HEK293T (cell line): ENCODE results near the gene LCN12.

Experiments
- CTBP1 ChIP-seq: fragments of 450-650 bp; IDR thresholded peaks from 2 replicates; pipeline ENCODE4 v1.6.1; 2016; ENCODE audit warnings: borderline replicate concordance
- ZNF384 ChIP-seq: fragments of 450-650 bp; IDR thresholded peaks from 2 replicates; pipeline ENCODE4 v1.6.1; 2016

DNA sequence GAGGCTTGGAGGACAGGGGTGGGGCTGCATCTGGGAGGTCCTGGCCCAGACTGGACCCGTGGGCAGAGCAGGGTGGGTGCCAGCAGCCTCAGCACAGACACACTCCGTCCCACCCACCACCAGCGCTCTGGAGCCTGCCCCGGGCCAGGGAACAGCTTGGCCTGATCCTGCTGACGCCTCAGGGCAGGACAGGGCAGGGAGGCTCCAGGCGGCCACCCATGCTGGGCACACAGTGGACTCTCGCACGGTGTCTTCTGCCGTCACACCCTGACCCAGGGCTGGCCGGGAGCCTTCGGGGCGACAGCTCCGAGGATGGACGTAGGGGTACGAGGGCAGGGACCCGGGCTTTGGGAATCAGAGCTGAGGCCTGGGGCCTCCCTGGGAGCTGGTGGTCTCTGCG is 17.1 kb downstream of the LCN12 start:
- no peak for TF ChIP-seq CTBP1
- TF ChIP-seq ZNF384 = no peak
